ENCODE measurements around the gene EHHADH.

GRCh38 chr3:185233328-185233727, 20.5 kb downstream of the EHHADH start:
- TF ChIP-seq RCOR1 (IDR thresholded peaks at IDR 0.05; ENCODE audit: borderline replicate concordance in 1 of 2, low read depth in 2 of 2, low read length in 2 of 2) (no peak), TCF7L2 (IDR thresholded peaks at IDR 0.05; ENCODE audit: low read depth, low read length) (no peak), POLR2AphosphoS5 (IDR thresholded peaks at IDR 0.05; ENCODE audit: control insufficient read depth, insufficient read depth, low read depth, low read length) (no peak), RNF2 (IDR thresholded peaks at IDR 0.05) (no peak), ZBTB1 (CRISPR knock-in tag; IDR thresholded peaks at IDR 0.05; ENCODE audit: borderline replicate concordance, low read depth) (no peak), SPI1 (IDR thresholded peaks at IDR 0.05; ENCODE audit: borderline replicate concordance, low read depth, low read length) (no peak), HCFC1 (IDR thresholded peaks at IDR 0.05; ENCODE audit: low read depth, low read length) (no peak), CTCF (IDR thresholded peaks at IDR 0.05 in 2 of 3, conservative IDR thresholded peaks at IDR 0.05 in 1 of 3; ENCODE audit: insufficient read depth in 2 of 3, low read depth in 1 of 3, low read length in 3 of 3) (no peak), ZNF277 (CRISPR knock-in tag; IDR thresholded peaks at IDR 0.05; ENCODE audit: borderline replicate concordance) (no peak), EP300 (IDR thresholded peaks at IDR 0.05; ENCODE audit: low read length) (no peak), CBFB (CRISPR knock-in tag; IDR thresholded peaks at IDR 0.05) (no peak), ZBTB49 (CRISPR knock-in tag; IDR thresholded peaks at IDR 0.05; ENCODE audit: borderline replicate concordance) (no peak), CHCHD3 (CRISPR knock-in tag; IDR thresholded peaks at IDR 0.05) (no peak), MXI1 (IDR thresholded peaks at IDR 0.05; ENCODE audit: low read depth, low read length) (no peak)

Measured in K562 (cell line).